Measurements from ENCODE around the gene CAPN11. TPM values are rescaled to one million over a fixed set of nuclear protein-coding genes. Genes with fewer than 3 reads are reported as not detected.

Gene CAPN11
- total and polyA plus RNA-seq, 2 of the 4 experiments (the other 2 are of a cell fraction), result not detected

DNA sequence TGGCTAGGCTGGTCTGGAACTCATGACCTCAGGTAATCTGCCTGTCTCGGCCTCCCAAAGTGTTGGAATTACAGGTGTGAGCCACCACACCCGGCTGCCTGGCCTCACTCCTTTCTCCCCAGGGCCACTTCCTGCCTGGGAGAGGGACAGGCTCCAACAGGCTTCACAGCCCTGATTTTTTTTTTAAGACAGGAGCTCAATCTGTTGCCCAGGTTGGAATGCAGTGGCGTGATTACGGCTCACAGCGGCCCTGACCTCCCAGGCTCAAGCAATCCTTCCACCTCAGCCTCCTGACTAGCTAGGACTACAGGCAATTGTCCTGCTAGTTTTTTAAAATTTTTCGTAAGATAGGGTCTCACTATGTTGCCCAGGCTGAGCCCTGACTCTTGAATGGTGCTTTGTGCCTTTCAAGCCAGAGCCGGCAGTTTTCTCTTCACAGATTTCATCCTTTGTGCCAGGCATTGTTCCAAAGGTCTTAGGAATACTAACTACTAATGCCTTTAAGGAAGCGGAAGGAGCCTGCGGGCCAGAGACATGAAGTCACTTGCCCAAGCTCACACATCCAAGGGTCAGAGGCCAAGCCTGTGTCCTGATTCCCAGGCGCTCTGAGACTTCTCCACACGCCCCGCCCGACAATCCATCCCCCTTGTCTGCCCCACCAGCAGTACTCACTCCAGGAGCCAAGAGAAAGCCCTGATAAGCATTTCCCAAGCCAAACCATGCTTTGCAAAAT, 19.2 kb downstream of the CAPN11 start (continued):
- no peak for TF ChIP-seq RAD21 (IDR thresholded peaks at IDR 0.05; ENCODE audit: low read length)

DNA sequence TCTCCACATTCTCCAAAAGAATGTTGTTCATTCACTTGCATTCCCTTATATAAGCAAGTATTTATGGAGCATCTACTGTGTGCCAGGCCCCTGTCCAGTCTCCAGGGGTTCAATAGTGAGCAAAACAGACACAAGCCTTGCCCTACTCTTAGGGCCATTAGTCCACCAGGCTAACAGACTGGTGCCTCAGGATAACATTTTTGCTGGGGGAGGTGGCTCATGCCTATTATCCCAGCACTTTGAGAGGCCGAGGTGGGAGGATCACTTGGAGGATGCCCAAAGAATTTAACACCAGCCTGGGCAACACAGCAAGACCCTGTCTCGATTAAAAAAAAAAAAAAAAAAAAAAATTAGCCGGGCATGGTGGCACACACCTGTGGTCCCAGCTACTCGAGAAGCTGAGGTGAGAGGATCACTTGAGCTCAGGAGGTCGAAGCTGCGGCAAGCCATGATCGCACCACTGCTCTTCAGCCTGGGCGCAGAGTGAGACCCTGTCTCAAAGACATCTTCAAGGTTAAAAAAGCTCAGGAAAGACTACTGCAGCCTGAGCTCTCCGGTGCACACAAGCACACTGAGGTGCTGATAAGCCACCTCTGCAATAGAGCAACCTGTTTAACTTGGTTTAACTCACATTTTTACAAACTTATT, 19.9 kb downstream of the CAPN11 start:
- BruUV-seq (replicated peaks), result no TSS peak
- no peaks in the 10 kb centered on the region for H3K9me3 ChIP-seq (ENCODE audit: control insufficient read depth, insufficient read depth, low read length)
- H2AK5ac ChIP-seq (ENCODE audit: low read depth, low read length), result no peak overlapping the region
- no peak overlapping the region for H2BK5ac ChIP-seq (ENCODE audit: low read depth, low read length, poor library complexity, severe bottlenecking)
- CTCF ChIA-PET, result no interaction called here
- dilution Hi-C loops (cut with HindIII; ENCODE audit: low sequenced_read_pairs, unreplicated experiment), result no loop called here
- H2BK20ac ChIP-seq (ENCODE audit: low read depth, low read length), result no peak overlapping the region
- H2BK15ac ChIP-seq (ENCODE audit: low read depth, low read length), result no peak overlapping the region
- no peaks in the 10 kb centered on the region; the same call in 1 of the 2 replicates for H4K20me1 ChIP-seq (ENCODE audit: insufficient read depth, low read length)
- H2BK120ac ChIP-seq (ENCODE audit: low read depth, low read length), result no peak overlapping the region
- POLR2A ChIA-PET (ENCODE audit: unreplicated experiment), result no interaction called here
- H2AK9ac ChIP-seq (replicated peaks; ENCODE audit: low read depth, low read length, poor library complexity), result no peak overlapping the region
- no peak overlapping the region for H3K56ac ChIP-seq (ENCODE audit: extremely low read depth, insufficient read depth, low read length)
- TF ChIP-seq, protein P1, sequence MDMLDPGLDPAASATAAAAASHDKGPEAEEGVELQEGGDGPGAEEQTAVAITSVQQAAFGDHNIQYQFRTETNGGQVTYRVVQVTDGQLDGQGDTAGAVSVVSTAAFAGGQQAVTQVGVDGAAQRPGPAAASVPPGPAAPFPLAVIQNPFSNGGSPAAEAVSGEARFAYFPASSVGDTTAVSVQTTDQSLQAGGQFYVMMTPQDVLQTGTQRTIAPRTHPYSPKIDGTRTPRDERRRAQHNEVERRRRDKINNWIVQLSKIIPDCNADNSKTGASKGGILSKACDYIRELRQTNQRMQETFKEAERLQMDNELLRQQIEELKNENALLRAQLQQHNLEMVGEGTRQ (IDR thresholded peaks at IDR 0.05; ENCODE audit: low read depth, low read length), result no peak
- TF ChIP-seq, protein P2, sequence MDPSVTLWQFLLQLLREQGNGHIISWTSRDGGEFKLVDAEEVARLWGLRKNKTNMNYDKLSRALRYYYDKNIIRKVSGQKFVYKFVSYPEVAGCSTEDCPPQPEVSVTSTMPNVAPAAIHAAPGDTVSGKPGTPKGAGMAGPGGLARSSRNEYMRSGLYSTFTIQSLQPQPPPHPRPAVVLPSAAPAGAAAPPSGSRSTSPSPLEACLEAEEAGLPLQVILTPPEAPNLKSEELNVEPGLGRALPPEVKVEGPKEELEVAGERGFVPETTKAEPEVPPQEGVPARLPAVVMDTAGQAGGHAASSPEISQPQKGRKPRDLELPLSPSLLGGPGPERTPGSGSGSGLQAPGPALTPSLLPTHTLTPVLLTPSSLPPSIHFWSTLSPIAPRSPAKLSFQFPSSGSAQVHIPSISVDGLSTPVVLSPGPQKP (IDR thresholded peaks at IDR 0.05; ENCODE audit: borderline replicate concordance, low read depth, low read length), result no peak
- no peak overlapping the region for H3K18ac ChIP-seq (ENCODE audit: low read depth, low read length)
- H4K91ac ChIP-seq (ENCODE audit: insufficient read depth, low read depth, low read length), result no peak overlapping the region
- ATAC-seq (ENCODE audit: low read depth), result no peak
- no peak overlapping the region for H3K9ac ChIP-seq (ENCODE audit: low read depth, low read length)
- DNase-seq, result no peak
- H3K4ac ChIP-seq (ENCODE audit: low read depth, low read length), result peak overlapping the region; percentile 34; the same call in 1 of the 2 replicates
- H3K14ac ChIP-seq (replicated peaks; ENCODE audit: low read depth, low read length), result 0 out of 2 replicates have a peak overlapping the region, but pooled peaks have one; percentile 58
- H4K8ac ChIP-seq (ENCODE audit: low read depth in 2 of 2, low read length in 2 of 2), result 0 out of 4 replicates have a peak overlapping the region, but pooled peaks of 1 of the 2 experiments have one; percentile 5
- H3K27me3 ChIP-seq (ENCODE audit: control insufficient read depth, insufficient read depth, low read length), result peaks cover 5% of the 10 kb centered on the region; the same call in 1 of the 2 replicates
- WGBS, 2 experiments (ENCODE audit: extremely low coverage in 2 of 2, insufficient read length in 1 of 2), result 90% methylated on average over 5 of the region's 9 CpGs; no CpG with 5 or more reads in 1 of the 2 experiments
- no peaks in the 10 kb centered on the region for H3K79me1 ChIP-seq (ENCODE audit: low read depth in 1 of 2, low read length in 2 of 2)
- H4K5ac ChIP-seq (ENCODE audit: low read depth, low read length), result no peak overlapping the region
- no peak overlapping the region for H3K23ac ChIP-seq (ENCODE audit: low read depth, low read length)
- no peaks in the 10 kb centered on the region for H3K36me3 ChIP-seq (ENCODE audit: control insufficient read depth, insufficient read depth, low read length)
- in situ Hi-C loops (cut with MboI; ENCODE audit: low sequenced_read_pairs), result no loop called here
- H3K4me1 ChIP-seq (ENCODE audit: control insufficient read depth, insufficient read depth, low read length), result no peaks in the 10 kb centered on the region
- no peak overlapping the region for H3K4me3 ChIP-seq (ENCODE audit: insufficient read depth, low read depth, low read length)
- 0 out of 2 replicates have a peak, but pooled peaks cover 9% of the 10 kb centered on the region for H3K9me1 ChIP-seq (ENCODE audit: insufficient read depth, low read length)
- no peak overlapping the region for H3K4me2 ChIP-seq (ENCODE audit: low read depth, low read length)
- H3K27ac ChIP-seq (ENCODE audit: insufficient read depth, low read length), result no peak overlapping the region
- peak overlapping the region; percentile 57 for H2AFZ ChIP-seq (replicated peaks; ENCODE audit: low read length, poor library complexity)
- intact Hi-C loops (cut with micrococcal nuclease), result loop anchor here (1.0 kb wide), 1 partner anchor 59 kb away; no protein-coding TSS in a partner anchor
